NCI-H2171 (cell line): ENCODE data around the gene CDYL2.
"Not testable (repeated sequence)": the region's sequence is repeated elsewhere in the genome, so short reads cannot be mapped to it uniquely, and the experiment has no call there.

ENCODE experiments used
- DNase-seq: peaks from one replicate; lab custom pipeline; 2025; lab: John Stamatoyannopoulos, UW

The CDYL2 gene

GRCh38 chr16:80804526-80805383 is at the start of gene CDYL2:
TSS of gene CDYL2 (minus strand) at chr16:80804598. CDS start at chr16:80804173, 425 bp downstream.
- DNase-seq: no peak

GRCh38 chr16:80852261-80852872 is 48.0 kb upstream of the CDYL2 start:
- DNase-seq: no peak

DNA sequence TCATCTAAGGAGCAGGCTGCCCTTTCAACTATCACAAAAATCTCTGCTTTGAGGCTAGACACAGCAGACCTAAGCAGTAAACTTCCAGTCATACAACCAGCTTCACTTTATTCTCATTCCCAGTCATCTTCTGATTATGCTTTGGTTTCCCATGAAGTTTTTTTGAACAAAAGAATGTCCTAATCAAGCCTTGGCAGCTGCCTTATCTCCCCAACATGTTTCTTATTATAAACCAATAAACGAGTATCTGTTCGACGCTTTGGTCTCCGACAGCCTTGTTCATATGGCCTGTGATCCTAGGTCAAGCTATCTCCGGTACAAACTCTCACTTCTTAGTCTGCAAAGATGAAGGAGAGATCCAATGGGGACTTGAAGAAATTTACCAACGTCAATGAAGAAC is 47.4 kb upstream of the CDYL2 start:
- DNase-seq: no peak

- DNase-seq: no peak
Observed at GRCh38 chr16:80850757-80851156, 46.4 kb upstream of the CDYL2 start.

DNA sequence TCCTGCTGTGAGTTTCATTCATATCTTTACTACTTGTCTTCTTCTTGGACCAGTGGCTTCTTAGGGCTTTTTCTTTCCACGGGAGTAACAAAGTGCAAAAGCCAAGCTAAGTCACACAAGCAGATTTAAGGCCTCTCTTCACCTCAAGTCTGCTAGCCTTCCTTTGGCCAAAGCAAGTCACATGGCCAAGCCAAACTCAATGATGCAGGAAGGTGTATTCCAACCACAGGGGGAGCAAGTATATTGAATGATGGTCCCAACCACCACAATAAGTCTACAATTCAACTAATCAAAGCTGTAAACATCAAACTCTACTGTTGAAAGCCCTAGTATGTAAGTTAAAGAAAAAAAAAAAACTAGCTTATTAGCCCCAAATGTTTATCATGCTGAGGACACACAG is 44.5 kb upstream of the CDYL2 start:
- DNase-seq: no peak

DNA sequence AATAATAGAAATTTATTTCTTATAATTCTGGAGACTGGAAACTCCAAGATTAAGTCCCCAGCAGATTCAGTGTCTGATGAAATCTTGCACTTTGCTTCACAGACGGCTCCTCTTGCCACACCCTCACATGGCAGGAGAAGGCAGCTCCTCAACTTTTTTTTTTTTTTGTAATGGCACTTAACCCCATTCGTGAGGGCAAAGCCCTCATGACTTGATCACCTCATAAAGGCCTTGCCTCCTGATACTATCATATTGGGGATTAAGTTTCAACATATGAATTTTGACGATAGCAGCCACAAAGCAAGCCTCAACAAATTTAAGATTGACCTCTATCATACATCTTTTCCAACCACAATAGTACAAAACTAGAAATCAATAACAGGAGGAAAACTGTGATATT is 42.3 kb upstream of the CDYL2 start:
- no peak for DNase-seq

GRCh38 chr16:80846275-80846674 is 41.9 kb upstream of the CDYL2 start:
- DNase-seq: no peak

- DNase-seq: no peak
Observed at GRCh38 chr16:80844395-80844794, 40.0 kb upstream of the CDYL2 start.

GRCh38 chr16:80841231-80841630 is 36.8 kb upstream of the CDYL2 start:
- no peak for DNase-seq

GRCh38 chr16:80837533-80838147 is 33.2 kb upstream of the CDYL2 start:
- DNase-seq: no peak

DNA sequence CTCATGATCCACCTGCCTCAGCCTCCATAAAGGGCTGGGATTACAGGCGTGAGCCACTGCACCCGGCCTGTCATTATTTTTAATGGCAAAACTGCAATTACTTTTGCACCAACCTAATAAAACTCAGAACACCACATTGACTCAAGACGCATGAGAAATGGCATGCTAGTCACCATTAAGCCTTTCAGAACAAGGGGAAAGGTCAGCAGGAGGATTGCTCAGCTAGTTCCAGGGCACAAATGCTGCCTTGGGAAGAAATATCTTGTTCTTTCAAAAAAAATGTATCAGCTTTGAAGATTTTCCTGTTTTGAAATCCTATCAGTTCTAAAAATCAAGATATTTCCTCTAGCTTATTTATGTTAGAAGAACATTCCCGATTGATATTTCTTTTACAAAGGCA is 32.4 kb upstream of the CDYL2 start:
- DNase-seq: no peak

DNA sequence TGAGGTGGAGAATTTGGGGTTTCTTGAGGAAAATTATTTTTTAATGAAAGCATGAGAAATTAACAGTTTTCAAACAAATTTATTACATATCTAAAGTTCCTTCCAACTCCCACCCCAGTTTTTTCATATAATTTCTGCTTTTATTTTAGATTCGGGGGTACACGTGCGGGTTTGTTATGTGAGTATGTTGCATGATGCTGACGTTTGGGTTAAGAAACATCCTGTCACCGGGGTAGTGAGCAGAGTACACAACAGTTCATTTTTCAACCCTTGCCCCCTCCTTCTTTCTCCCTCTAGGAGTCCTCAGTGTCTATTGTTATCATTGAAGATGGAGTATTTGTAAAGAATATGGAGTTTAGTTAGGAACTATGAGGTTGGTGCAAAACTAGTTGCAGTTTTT is 31.8 kb upstream of the CDYL2 start:
- no peak for DNase-seq

- DNase-seq: no peak
Observed at GRCh38 chr16:80831039-80831438, 26.6 kb upstream of the CDYL2 start.

DNA sequence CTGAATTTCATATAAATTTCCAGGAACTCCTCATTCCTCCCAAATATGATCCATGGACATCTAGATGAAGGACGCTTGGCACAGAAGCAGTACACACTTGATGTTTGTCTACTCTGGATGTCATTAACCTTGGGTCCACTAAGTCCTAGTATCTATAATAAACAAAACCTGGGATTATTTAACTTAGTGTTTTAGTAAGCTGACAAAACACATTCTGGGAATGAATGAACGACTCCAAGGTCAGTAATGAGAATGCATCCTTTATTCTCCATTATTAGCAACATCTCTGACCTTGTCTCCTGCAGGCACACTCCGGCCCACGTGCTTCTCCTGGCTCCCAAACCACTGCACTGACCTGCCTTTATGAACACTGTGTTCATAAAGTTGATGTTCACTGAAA is 24.1 kb upstream of the CDYL2 start:
- no peak for DNase-seq

DNA sequence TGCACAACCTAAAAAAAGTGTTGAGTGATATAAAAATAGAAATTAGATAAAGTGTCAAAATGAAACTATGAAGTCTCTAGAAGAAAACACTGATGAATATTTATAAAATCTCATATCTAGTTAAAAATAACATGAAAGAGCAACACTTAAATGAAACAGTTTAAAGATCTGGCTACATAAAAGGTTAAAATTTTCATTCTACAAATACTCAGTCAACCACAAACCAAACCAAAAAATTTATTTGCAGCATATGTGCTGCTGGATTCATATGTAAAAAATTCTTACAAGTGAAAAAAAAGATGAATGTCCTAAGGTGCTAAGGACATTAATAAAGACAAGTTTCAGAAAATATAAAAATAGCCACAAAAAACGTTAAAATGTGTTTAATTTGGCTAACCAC is 22.6 kb upstream of the CDYL2 start:
- DNase-seq: no peak

- DNase-seq: no peak
Observed at GRCh38 chr16:80825365-80825758, 21.0 kb upstream of the CDYL2 start.

GRCh38 chr16:80824623-80825364 is 20.4 kb upstream of the CDYL2 start:
- no peak for DNase-seq

DNA sequence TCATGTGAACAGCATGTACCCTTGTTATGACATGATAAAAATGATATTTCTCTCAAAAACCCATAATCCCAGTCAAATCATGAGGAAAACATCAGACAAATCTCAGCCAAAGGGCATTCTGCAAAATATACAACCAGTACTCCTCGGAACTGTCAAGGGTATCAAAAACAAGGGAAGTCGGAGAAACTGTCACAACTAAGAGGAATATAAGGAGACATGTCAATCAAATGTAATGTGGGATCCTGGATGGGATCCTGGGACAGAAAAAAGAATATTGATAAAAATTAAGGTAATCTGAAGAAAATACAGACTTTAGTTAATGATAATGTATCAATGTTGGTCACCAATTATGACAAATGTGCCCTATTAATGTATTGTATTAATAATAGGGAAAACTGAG is 15.6 kb upstream of the CDYL2 start:
- no peak for DNase-seq

GRCh38 chr16:80816356-80816755 is 12.0 kb upstream of the CDYL2 start:
- no peak for DNase-seq

DNA sequence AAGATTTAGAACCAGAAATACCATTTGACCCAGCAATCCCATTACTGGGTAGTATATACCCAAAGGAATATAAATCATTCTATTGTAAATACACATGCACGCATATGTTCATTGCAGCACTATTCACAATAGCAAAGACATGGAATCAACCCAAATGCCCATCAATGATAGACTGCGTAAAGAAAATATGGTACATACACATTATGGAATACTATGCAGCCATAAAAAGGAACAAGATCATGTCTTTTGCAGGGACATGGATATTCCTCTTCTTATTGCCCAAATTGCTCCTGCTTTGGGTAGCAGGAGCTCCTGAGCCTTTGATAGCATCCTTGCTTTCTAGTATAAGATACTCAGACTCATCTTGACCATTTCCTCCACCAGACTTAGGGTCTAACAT is 10.9 kb upstream of the CDYL2 start:
- DNase-seq: not testable (repeated sequence)

DNA sequence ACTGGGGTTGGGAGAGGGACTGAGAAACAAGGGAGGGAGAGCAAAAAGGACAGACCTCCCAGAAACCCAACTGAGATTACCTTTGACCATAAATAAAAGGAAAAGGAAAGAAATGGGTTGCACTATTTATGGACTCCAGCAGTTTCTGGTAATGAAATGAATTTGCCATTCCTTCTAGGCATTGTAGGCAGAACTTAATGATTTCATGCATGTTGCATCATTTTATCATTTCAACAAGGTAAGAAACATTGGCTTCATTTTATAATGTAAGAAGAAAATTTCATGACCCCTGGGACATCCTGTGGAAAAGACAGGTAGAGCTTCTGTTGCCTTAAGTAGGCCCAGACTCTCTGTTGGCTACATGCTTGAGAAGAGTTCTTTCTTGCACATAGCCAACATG is 8.2 kb upstream of the CDYL2 start:
- DNase-seq: no peak

DNA sequence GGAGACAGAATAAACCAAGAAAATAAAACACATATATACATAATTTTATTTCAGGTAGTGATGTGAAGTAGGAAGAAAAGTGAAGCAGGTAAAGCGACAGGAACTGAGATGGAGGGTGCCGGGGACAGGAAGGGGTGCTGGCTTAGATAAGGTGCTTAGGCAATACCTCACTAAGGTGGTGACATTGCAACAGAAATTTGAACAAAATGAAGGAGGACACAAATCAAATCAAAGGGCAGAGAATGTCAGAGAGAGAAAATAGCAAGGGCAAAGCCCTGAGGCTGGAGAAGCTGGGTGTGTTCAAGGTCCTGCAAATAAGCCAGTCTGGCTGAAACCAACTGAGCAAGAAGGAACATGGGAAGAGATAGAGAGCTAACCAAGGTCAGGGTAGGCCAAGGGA is 5.0 kb upstream of the CDYL2 start:
- DNase-seq: no peak

GRCh38 chr16:80807906-80808305 is 3.5 kb upstream of the CDYL2 start:
- DNase-seq: no peak
